Smooth muscle cell (in vitro differentiated cells): ENCODE measurements around the gene FOXP4. TPM values are rescaled to one million over a fixed set of nuclear protein-coding genes. Genes with fewer than 3 reads are reported as not detected.

Experiments used
- DNase-seq: peaks from one replicate; lab custom pipeline; 2025; ENCODE audit not compliant: unreplicated experiment; lab: John Stamatoyannopoulos, UW
- H2AFZ ChIP-seq: fragments of 200-600 bp; sonication (generic); 2 replicates; pipeline ENCODE4 v1.6.0; 2016; ENCODE audit warnings: antibody characterized with exemption, low read depth, mild to moderate bottlenecking
- H3F3A ChIP-seq: fragments of 200-600 bp; sonication (generic); 2 replicates; pipeline ENCODE4 v1.6.0; 2017; ENCODE audit warnings: antibody characterized with exemption, low read depth
- H3K27ac ChIP-seq: fragments of 200-600 bp; sonication (generic); 2 replicates; pipeline ENCODE4 v1.5.1; 2016; ENCODE audit warnings: low read depth, mild to moderate bottlenecking
- H3K27me3 ChIP-seq: fragments of 200-600 bp; sonication (generic); 2 replicates; pipeline ENCODE4 v1.6.1; 2016; ENCODE audit warnings: low read depth, mild to moderate bottlenecking
- H3K36me3 ChIP-seq: fragments of 200-600 bp; sonication (generic); 2 replicates; pipeline ENCODE4 v1.5.1; 2016; ENCODE audit warnings: low read depth
- H3K4me1 ChIP-seq: fragments of 200-600 bp; sonication (generic); 2 replicates; pipeline ENCODE4 v1.5.1; 2016; ENCODE audit warnings: low read depth
- H3K4me2 ChIP-seq: fragments of 200-600 bp; sonication (generic); 2 replicates; pipeline ENCODE4 v1.6.0; 2016; ENCODE audit warnings: mild to moderate bottlenecking
- H3K4me3 ChIP-seq: fragments of 200-600 bp; sonication (generic); 2 replicates; pipeline ENCODE4 v1.5.1; 2016; ENCODE audit warnings: mild to moderate bottlenecking
- H3K79me2 ChIP-seq: fragments of 200-600 bp; sonication (generic); 2 replicates; pipeline ENCODE4 v1.6.0; 2016; ENCODE audit warnings: low read depth, mild to moderate bottlenecking
- H3K9ac ChIP-seq: fragments of 200-600 bp; sonication (generic); 2 replicates; pipeline ENCODE4 v1.6.0; 2016; ENCODE audit warnings: low read depth
- H3K9me3 ChIP-seq: fragments of 200-600 bp; sonication (generic); replicated peaks from 2 replicates; pipeline ENCODE4 v1.5.1; 2016; ENCODE audit warnings: low read depth
- H4K20me1 ChIP-seq: fragments of 200-600 bp; sonication (generic); 2 replicates; pipeline ENCODE4 v1.6.0; 2016; ENCODE audit warnings: low read depth
- CTCF ChIP-seq: fragments of 200-600 bp; sonication (generic); IDR thresholded peaks from 2 replicates; pipeline ENCODE4 v1.5.1; 2017; ENCODE audit warnings: borderline replicate concordance, mild to moderate bottlenecking, antibody characterized with exemption; ENCODE audit not compliant: insufficient read depth, poor library complexity, severe bottlenecking
- WGBS: methylation state at CpG from one replicate; pipeline ENCODE4 v1.1.7; 2016; ENCODE audit warnings: low lambda C conversion rate; 5-methylcytosine and 5-hydroxymethylcytosine counted together
- polyA plus RNA-seq: library from polyadenylated mRNA; unstranded; fragments of >200 nt; fragmentation: Nextera tagmentation; extraction: Ambion mirVana; gene quantifications from 2 replicates; pipeline ENCODE4 v1.2.1, GENCODE V29; 2016
- total RNA-seq: library from RNA; depleted of rRNA; stranded (reverse); fragments of >200 nt; gene quantifications from 2 replicates; pipeline ENCODE4 v1.2.3, GENCODE V29; 2014

The FOXP4 gene
- total and polyA plus RNA-seq, 2 experiments from 2014 or later = 5.3 to 31.9 TPM

- no peaks in the 10 kb centered on the region for H3K27me3 ChIP-seq
- no peak for TF ChIP-seq CTCF
- no peaks in the 10 kb centered on the region for H3F3A ChIP-seq
- no peaks in the 10 kb centered on the region for H4K20me1 ChIP-seq
- H2AFZ ChIP-seq = no peak overlapping the region
- H3K79me2 ChIP-seq = no peaks in the 10 kb centered on the region
- DNase-seq = no peak
- 98% methylated on average over 24 of the region's 24 CpGs for WGBS
- no peaks in the 10 kb centered on the region for H3K9me3 ChIP-seq
- H3K4me2 ChIP-seq = no peak overlapping the region
- H3K36me3 ChIP-seq = no peaks in the 10 kb centered on the region
- no peak overlapping the region for H3K4me3 ChIP-seq
- no peak overlapping the region for H3K9ac ChIP-seq
- no peak overlapping the region for H3K27ac ChIP-seq
- H3K4me1 ChIP-seq = no peaks in the 10 kb centered on the region
Observed at GRCh38 chr6:41593406-41593805, 47.2 kb downstream of the FOXP4 start.

GRCh38 chr6:41593839-41594238 lies 47.7 kb downstream of the FOXP4 start:
- H3K27ac ChIP-seq = no peak overlapping the region

GRCh38 chr6:41594326-41594725 lies 48.1 kb downstream of the FOXP4 start:
- DNase-seq = no peak
- H3K36me3 ChIP-seq = no peaks in the 10 kb centered on the region
- H3K4me1 ChIP-seq = no peaks in the 10 kb centered on the region
- no peaks in the 10 kb centered on the region for H4K20me1 ChIP-seq
- TF ChIP-seq CTCF = no peak
- H3K27me3 ChIP-seq = no peaks in the 10 kb centered on the region
- no peak overlapping the region for H2AFZ ChIP-seq
- no peaks in the 10 kb centered on the region for H3K9me3 ChIP-seq
- no peak overlapping the region for H3K4me3 ChIP-seq
- no peaks in the 10 kb centered on the region for H3F3A ChIP-seq
- no peak overlapping the region for H3K9ac ChIP-seq
- no peak overlapping the region for H3K4me2 ChIP-seq
- H3K27ac ChIP-seq = no peak overlapping the region
- WGBS = 74% methylated on average over 5 of the region's 5 CpGs
- H3K79me2 ChIP-seq = no peaks in the 10 kb centered on the region

More at GRCh38 chr6:41593839-41594238, 47.7 kb downstream of the FOXP4 start:
- Histone ChIP-seq H3K4me1 (no peaks in the 10 kb centered on the region), H3F3A (no peaks in the 10 kb centered on the region), H3K4me3 (no peak overlapping the region), H3K36me3 (no peaks in the 10 kb centered on the region), H3K4me2 (no peak overlapping the region), H3K9me3 (no peaks in the 10 kb centered on the region), H3K9ac (no peak overlapping the region), H4K20me1 (no peaks in the 10 kb centered on the region), H2AFZ (no peak overlapping the region), H3K79me2 (no peaks in the 10 kb centered on the region), H3K27me3 (no peaks in the 10 kb centered on the region)
- TF ChIP-seq CTCF = no peak
- WGBS = 95% methylated on average over 10 of the region's 11 CpGs
- DNase-seq = no peak

- DNase-seq = no peak
- Histone ChIP-seq H3K4me3 (no peak overlapping the region), H3K36me3 (no peaks in the 10 kb centered on the region), H3F3A (no peaks in the 10 kb centered on the region), H4K20me1 (no peaks in the 10 kb centered on the region), H3K4me1 (no peaks in the 10 kb centered on the region), H3K79me2 (no peaks in the 10 kb centered on the region), H3K9ac (no peak overlapping the region), H3K9me3 (no peaks in the 10 kb centered on the region), H3K27ac (no peak overlapping the region), H3K27me3 (no peaks in the 10 kb centered on the region), H3K4me2 (no peak overlapping the region), H2AFZ (no peak overlapping the region)
- TF ChIP-seq CTCF = no peak
- 95% methylated on average over 15 of the region's 15 CpGs for WGBS
Observed at GRCh38 chr6:41594766-41595165, 48.6 kb downstream of the FOXP4 start.
